IMR-90 (cell line): Measurements from ENCODE around the gene SYNE1. TPM values are rescaled to one million over a fixed set of nuclear protein-coding genes. Genes with fewer than 3 reads are reported as not detected.

Experiments used
- ATAC-seq: fragments of 200-7000 bp; cut with Tn5 transposase; 2 replicates; pipeline ENCODE4 v1.9.1; 2020; ENCODE audit warnings: low read depth, mild to moderate bottlenecking, moderate library complexity
- BruUV-seq: library from RNA; stranded (reverse); fragments of 400-500 nt; replicated peaks from 2 replicates; lab custom pipeline; 2021; lab: Mats Ljungman, UMichigan
- CTCF ChIA-PET: fragments of 300-600 bp; formaldehyde crosslinking; extraction: SDS; loops from one replicate; lab custom pipeline; 2021; ENCODE audit warnings: antibody characterized with exemption; lab: Yijun Ruan, JAX
- POLR2A ChIA-PET: fragments of 300-600 bp; sonication (Branson Sonifier 250); formaldehyde crosslinking; loops from one replicate; lab custom pipeline; 2022; ENCODE audit warnings: antibody characterized with exemption; ENCODE audit not compliant: unreplicated experiment; lab: Charles Lee
- DNase-seq: peaks from one replicate; pipeline ENCODE4 v3.0.0; 2013
- H2AFZ ChIP-seq: replicated peaks from 2 replicates; pipeline ENCODE3; 2013; ENCODE audit warnings: low read length, mild to moderate bottlenecking; ENCODE audit not compliant: poor library complexity
- H2AK5ac ChIP-seq: 2 replicates; pipeline ENCODE4 v1.6.1; 2013; ENCODE audit warnings: low read depth, low read length, inconsistent platforms
- H2AK9ac ChIP-seq: replicated peaks from 2 replicates; pipeline ENCODE3; 2013; ENCODE audit warnings: mild to moderate bottlenecking, low read depth, low read length, moderate library complexity; ENCODE audit not compliant: poor library complexity
- H2BK120ac ChIP-seq: 2 replicates; pipeline ENCODE4 v1.6.1; 2013; ENCODE audit warnings: low read depth, low read length, inconsistent platforms
- H2BK15ac ChIP-seq: 3 replicates; pipeline ENCODE4 v1.6.1; 2013; ENCODE audit warnings: low read depth, low read length, inconsistent platforms
- H2BK20ac ChIP-seq: 2 replicates; pipeline ENCODE4 v1.6.1; 2013; ENCODE audit warnings: low read depth, mild to moderate bottlenecking, inconsistent platforms, low read length, moderate library complexity
- H2BK5ac ChIP-seq: 2 replicates; pipeline ENCODE4 v1.6.1; 2013; ENCODE audit warnings: mild to moderate bottlenecking, low read depth, low read length, inconsistent platforms; ENCODE audit not compliant: poor library complexity, severe bottlenecking
- H3K14ac ChIP-seq: replicated peaks from 2 replicates; pipeline ENCODE4 v1.6.1; 2013; ENCODE audit warnings: low read depth, low read length, inconsistent platforms
- H3K18ac ChIP-seq: 2 replicates; pipeline ENCODE4 v1.6.1; 2013; ENCODE audit warnings: low read depth, low read length, control low read depth
- H3K23ac ChIP-seq: 2 replicates; pipeline ENCODE4 v1.6.1; 2013; ENCODE audit warnings: low read depth, low read length, inconsistent platforms
- H3K27ac ChIP-seq: 2 replicates; pipeline ENCODE4 v1.5.1; 2013; ENCODE audit warnings: mild to moderate bottlenecking, control low read depth, low read length; ENCODE audit not compliant: insufficient read depth
- H3K27me3 ChIP-seq: 2 replicates; pipeline ENCODE4 v1.6.1; 2013; ENCODE audit warnings: low read length; ENCODE audit not compliant: control insufficient read depth, insufficient read depth
- H3K36me3 ChIP-seq: 2 replicates; pipeline ENCODE4 v1.6.1; 2013; ENCODE audit warnings: low read length, mixed read lengths; ENCODE audit not compliant: control insufficient read depth, insufficient read depth
- H3K4ac ChIP-seq: 2 replicates; pipeline ENCODE4 v1.6.1; 2013; ENCODE audit warnings: low read depth, low read length, inconsistent platforms
- H3K4me1 ChIP-seq: 2 replicates; pipeline ENCODE4 v1.6.1; 2013; ENCODE audit warnings: low read length, mixed read lengths; ENCODE audit not compliant: control insufficient read depth, insufficient read depth
- H3K4me2 ChIP-seq: 2 replicates; pipeline ENCODE4 v1.6.1; 2013; ENCODE audit warnings: low read depth, mild to moderate bottlenecking, control low read depth, low read length, moderate library complexity
- H3K4me3 ChIP-seq: 2 replicates; pipeline ENCODE4 v1.5.1; 2013; ENCODE audit warnings: low read depth, mild to moderate bottlenecking, control low read depth, low read length, moderate library complexity; ENCODE audit not compliant: insufficient read depth
- H3K56ac ChIP-seq: 2 replicates; pipeline ENCODE4 v1.6.1; 2013; ENCODE audit warnings: low read length, inconsistent platforms; ENCODE audit not compliant: insufficient read depth; ENCODE audit errors: extremely low read depth
- H3K79me1 ChIP-seq, 2 experiments: 2 replicates each; pipeline ENCODE4 v1.6.1; 2013; ENCODE audit warnings: low read length in 2 of 2, inconsistent platforms in 1 of 2, low read depth in 1 of 2
- H3K9ac ChIP-seq: 2 replicates; pipeline ENCODE4 v1.6.1; 2013; ENCODE audit warnings: low read depth, low read length, control low read depth
- H3K9me1 ChIP-seq: 2 replicates; pipeline ENCODE4 v1.6.1; 2013; ENCODE audit warnings: low read length, inconsistent platforms; ENCODE audit not compliant: insufficient read depth
- H3K9me3 ChIP-seq: 2 replicates; pipeline ENCODE4 v1.6.1; 2013; ENCODE audit warnings: low read length; ENCODE audit not compliant: control insufficient read depth, insufficient read depth
- H4K20me1 ChIP-seq: 2 replicates; pipeline ENCODE4 v1.6.1; 2013; ENCODE audit warnings: low read length, inconsistent platforms; ENCODE audit not compliant: insufficient read depth
- H4K5ac ChIP-seq: 2 replicates; pipeline ENCODE4 v1.6.1; 2013; ENCODE audit warnings: mild to moderate bottlenecking, low read depth, low read length, control low read depth
- H4K8ac ChIP-seq, 2 experiments: 2 replicates each; pipeline ENCODE4 v1.6.1; 2013; ENCODE audit warnings: low read depth in 2 of 2, low read length in 2 of 2, control low read depth in 1 of 2, inconsistent platforms in 1 of 2
- H4K91ac ChIP-seq: 2 replicates; pipeline ENCODE4 v1.6.1; 2013; ENCODE audit warnings: low read depth, low read length, inconsistent platforms; ENCODE audit not compliant: insufficient read depth
- POLR2A ChIP-seq: IDR thresholded peaks from 2 replicates; pipeline ENCODE4 v1.6.1; 2012; ENCODE audit warnings: mild to moderate bottlenecking, low read depth, low read length
- RCOR1 ChIP-seq: IDR thresholded peaks from 2 replicates; pipeline ENCODE4 v1.6.1; 2012; ENCODE audit warnings: mild to moderate bottlenecking, low read length, improper control_type of control experiment; ENCODE audit not compliant: insufficient replicate concordance
- WGBS, 2 experiments: methylation state at CpG; one replicate each; pipeline versions ENCODE4 v1.1.5 to v1.1.7; 2013; ENCODE audit warnings: missing lambda C conversion rate in 2 of 2; ENCODE audit not compliant: insufficient read length in 1 of 2; ENCODE audit errors: extremely low coverage in 2 of 2; 5-methylcytosine and 5-hydroxymethylcytosine counted together
- dilution Hi-C: fragments of 300-500 bp; cut with HindIII; formaldehyde crosslinking; loops from one replicate; pipeline ENCODE4 v1.14.3; 2018; ENCODE audit warnings: low sequenced_read_pairs; ENCODE audit not compliant: unreplicated experiment
- in situ Hi-C: fragments of 300-500 bp; cut with MboI; formaldehyde crosslinking; loops from 3 replicates; pipeline ENCODE4 v1.14.3; 2019; ENCODE audit warnings: low sequenced_read_pairs, inconsistent platforms, mixed read lengths
- intact Hi-C: fragments of 100-400 bp; cut with micrococcal nuclease; formaldehyde crosslinking; loops from 2 replicates; pipeline ENCODE4 v1.10.0; 2022
- polyA plus RNA-seq, 3 experiments: library from polyadenylated mRNA; depleted of rRNA; stranded (reverse); fragments of >200 nt; gene quantifications; 2 replicates each; pipeline ENCODE4 v1.2.3, GENCODE V29; 2012; ENCODE audit warnings: low replicate concordance in 1 of 3
- total RNA-seq: library from RNA; depleted of rRNA; stranded (reverse); fragments of >200 nt; gene quantifications from 2 replicates; pipeline ENCODE4 v1.2.3, GENCODE V29; 2012

Gene SYNE1
- total and polyA plus RNA-seq, 2 of the 4 experiments (the other 2 are of a cell fraction), result 34.1 to 159 TPM

GRCh38 chr6:152312434-152312833 lies 324.7 kb downstream of the SYNE1 start:
- Histone ChIP-seq H3K79me1 (peaks cover 6 to 11% of the 10 kb centered on the region in 2 experiments; a peak in 3 of 4 replicates), H3K14ac (no peak overlapping the region), H3K56ac (no peak overlapping the region), H2AK9ac (no peak overlapping the region), H3K27ac (no peak overlapping the region), H2BK20ac (no peak overlapping the region), H3K9ac (no peak overlapping the region), H3K9me1 (no peaks in the 10 kb centered on the region; the same call in 1 of the 2 replicates), H3K4ac (no peak overlapping the region), H3K23ac (no peak overlapping the region), H3K27me3 (no peaks in the 10 kb centered on the region), H2BK120ac (no peak overlapping the region), H2BK5ac (no peak overlapping the region), H2BK15ac (no peak overlapping the region), H3K4me1 (peaks cover 11% of the 10 kb centered on the region), H3K36me3 (peaks cover 26% of the 10 kb centered on the region), H4K91ac (no peak overlapping the region), H4K5ac (no peak overlapping the region), H4K8ac (no peak overlapping the region), H3K18ac (no peak overlapping the region), H2AFZ (no peak overlapping the region), H3K9me3 (no peaks in the 10 kb centered on the region), H2AK5ac (no peak overlapping the region), H3K4me2 (no peak overlapping the region), H4K20me1 (no peaks in the 10 kb centered on the region), H3K4me3 (no peak overlapping the region)
- intact Hi-C loops, result no loop called here
- dilution Hi-C loops, result no loop called here
- DNase-seq (no peak), ATAC-seq (no peak)
- POLR2A ChIA-PET, result no interaction called here
- TF ChIP-seq RCOR1 (no peak), POLR2A (no peak)
- CTCF ChIA-PET, result no interaction called here
- BruUV-seq, result no TSS peak
- in situ Hi-C loops, result no loop called here
- no CpG with 5 or more reads among the region's 2 CpGs for WGBS, 2 experiments
